HFFc6 (cell line): Measurements from ENCODE around the gene ARHGEF38. TPM values are rescaled to one million over a fixed set of nuclear protein-coding genes. Genes with fewer than 3 reads are reported as not detected.

Experiments
- DNase-seq: peaks from one replicate; pipeline ENCODE4 v3.0.0-alpha.2; 2018
- H3K27ac Mint-ChIP-seq: 2 replicates; pipeline ENCODE4 v1.8.0; 2020; ENCODE audit warnings: mild to moderate bottlenecking, mixed read lengths
- H3K27me3 Mint-ChIP-seq: 2 replicates; pipeline ENCODE4 v1.8.0; 2021; ENCODE audit warnings: mild to moderate bottlenecking, moderate library complexity, mixed read lengths; ENCODE audit not compliant: insufficient read depth
- H3K36me3 Mint-ChIP-seq: 2 replicates; pipeline ENCODE4 v1.8.0; 2021; ENCODE audit warnings: low read depth, mixed read lengths
- H3K4me1 Mint-ChIP-seq: 2 replicates; pipeline ENCODE4 v1.8.0; 2020; ENCODE audit warnings: low read depth, mixed read lengths
- H3K4me3 Mint-ChIP-seq: 2 replicates; pipeline ENCODE4 v1.8.0; 2020; ENCODE audit warnings: mild to moderate bottlenecking, moderate library complexity, mixed read lengths
- H3K9me3 Mint-ChIP-seq: 2 replicates; pipeline ENCODE4 v1.8.0; 2020; ENCODE audit warnings: mild to moderate bottlenecking, mixed read lengths
- CTCF ChIP-seq: fragments of 200-600 bp; sonication (generic); IDR thresholded peaks from 2 replicates; pipeline ENCODE4 v1.5.0; 2021; ENCODE audit warnings: antibody characterized with exemption, mild to moderate bottlenecking
- total RNA-seq, 6 experiments: library from RNA; stranded (reverse); fragmentation: NEBNext Ultra II Directional; extraction: Animal tissue kit (Norgen Biotek cat#: 25700); gene quantifications; 2 replicates in 1 of 6; 3 replicates in 5 of 6; pipeline ENCODE4 v1.2.3, GENCODE V29; 2021

The ARHGEF38 gene
- total RNA-seq, 6 experiments from 2014 or later: not detected

- peaks cover 12% of the 10 kb centered on the region for H3K27me3 Mint-ChIP-seq
These were observed 74.4 kb downstream of the ARHGEF38 start for GRCh38 chr4:105626846-105627245.

DNA sequence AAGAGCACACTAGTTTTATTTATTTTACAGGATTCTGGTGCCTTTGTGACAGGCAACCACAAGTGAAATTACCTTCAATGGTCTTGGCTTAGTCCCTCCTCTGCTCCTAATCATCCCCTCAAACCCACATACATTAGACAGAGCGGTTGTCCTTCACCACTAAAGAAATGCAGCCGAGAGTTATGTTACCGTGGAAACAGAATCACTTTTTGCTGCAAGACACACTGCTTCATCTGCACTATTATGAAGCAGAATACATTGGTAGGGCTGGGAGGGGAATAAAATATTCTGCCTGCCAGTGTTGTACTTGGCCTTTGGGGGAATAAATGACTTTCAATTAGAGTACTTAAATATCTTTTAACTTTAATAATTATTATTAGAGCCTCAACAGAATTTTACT lies 75.2 kb downstream of the ARHGEF38 start:
- TF ChIP-seq CTCF: no peak
- Mint-ChIP-seq H3K27ac (no peak overlapping the region), H3K36me3 (no peaks in the 10 kb centered on the region), H3K4me3 (no peak overlapping the region), H3K4me1 (no peaks in the 10 kb centered on the region; the same call in 1 of the 2 replicates), H3K9me3 (no peaks in the 10 kb centered on the region), H3K27me3 (peaks cover 12% of the 10 kb centered on the region)
- no peak for DNase-seq

More at GRCh38 chr4:105626846-105627245, 74.4 kb downstream of the ARHGEF38 start:
- H3K4me3 Mint-ChIP-seq: no peak overlapping the region
- no peaks in the 10 kb centered on the region for H3K9me3 Mint-ChIP-seq
- TF ChIP-seq CTCF: no peak
- DNase-seq: no peak
- H3K27ac Mint-ChIP-seq: no peak overlapping the region
- no peaks in the 10 kb centered on the region for H3K36me3 Mint-ChIP-seq
- H3K4me1 Mint-ChIP-seq: no peaks in the 10 kb centered on the region; the same call in 1 of the 2 replicates

- H3K4me1 Mint-ChIP-seq: no peaks in the 10 kb centered on the region
- TF ChIP-seq CTCF: no peak
- no peak overlapping the region for H3K27ac Mint-ChIP-seq
- no peak for DNase-seq
- peaks cover 9% of the 10 kb centered on the region for H3K27me3 Mint-ChIP-seq
- no peaks in the 10 kb centered on the region for H3K36me3 Mint-ChIP-seq
- no peak overlapping the region for H3K4me3 Mint-ChIP-seq
- H3K9me3 Mint-ChIP-seq: no peaks in the 10 kb centered on the region
These were observed 78.5 kb downstream of the ARHGEF38 start for GRCh38 chr4:105630670-105631655.

DNA sequence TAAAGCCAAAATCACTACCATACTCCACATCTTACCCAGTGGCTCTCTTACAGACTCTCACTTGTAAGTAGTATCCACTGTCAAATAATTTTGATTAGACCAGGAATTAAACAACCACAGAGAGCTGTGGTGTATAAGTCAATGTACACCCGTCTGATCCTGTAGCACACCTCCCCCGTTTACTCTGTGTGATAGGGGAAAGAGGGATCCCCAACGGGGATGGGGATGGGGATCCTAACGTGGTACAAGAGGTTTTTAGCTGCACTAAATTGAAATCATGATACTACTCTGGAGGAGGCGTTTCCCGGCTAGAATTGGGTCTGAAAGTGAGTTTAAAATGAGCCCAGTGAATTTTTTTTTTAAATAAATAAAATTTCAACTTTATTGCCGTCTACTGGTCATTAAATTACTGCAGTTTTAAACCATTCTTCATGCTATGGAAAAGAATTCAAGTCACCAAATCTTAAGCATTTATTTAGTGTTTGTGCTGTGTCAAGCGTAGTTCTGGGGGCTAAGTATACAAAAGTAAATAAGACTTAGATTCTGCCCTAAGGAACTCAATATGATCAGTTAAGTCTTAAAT lies 79.5 kb downstream of the ARHGEF38 start:
- H3K36me3 Mint-ChIP-seq: no peaks in the 10 kb centered on the region
- no peak overlapping the region for H3K4me3 Mint-ChIP-seq
- H3K27ac Mint-ChIP-seq: no peak overlapping the region
- DNase-seq: no peak
- H3K27me3 Mint-ChIP-seq: peaks cover 8% of the 10 kb centered on the region
- no peaks in the 10 kb centered on the region for H3K4me1 Mint-ChIP-seq
- H3K9me3 Mint-ChIP-seq: no peaks in the 10 kb centered on the region
- peak; percentile 73 for TF ChIP-seq CTCF

GRCh38 chr4:105632599-105632998 lies 80.2 kb downstream of the ARHGEF38 start:
- no peak overlapping the region for H3K4me3 Mint-ChIP-seq
- no peaks in the 10 kb centered on the region for H3K9me3 Mint-ChIP-seq
- no peak overlapping the region for H3K27ac Mint-ChIP-seq
- DNase-seq: no peak
- no peaks in the 10 kb centered on the region for H3K4me1 Mint-ChIP-seq
- no peak for TF ChIP-seq CTCF
- H3K36me3 Mint-ChIP-seq: no peaks in the 10 kb centered on the region
- peaks cover 8% of the 10 kb centered on the region for H3K27me3 Mint-ChIP-seq
